IMR-90 (cell line): ENCODE data around the gene ST6GALNAC5. TPM values are rescaled to one million over a fixed set of nuclear protein-coding genes. Genes with fewer than 3 reads are reported as not detected.

Source experiments
- ATAC-seq: fragments of 200-7000 bp; cut with Tn5 transposase; 2 replicates; pipeline ENCODE4 v1.9.1; 2020; ENCODE audit warnings: low read depth, mild to moderate bottlenecking, moderate library complexity
- BruUV-seq: library from RNA; stranded (reverse); fragments of 400-500 nt; replicated peaks from 2 replicates; lab custom pipeline; 2021; lab: Mats Ljungman, UMichigan
- CTCF ChIA-PET: fragments of 300-600 bp; formaldehyde crosslinking; extraction: SDS; loops from one replicate; lab custom pipeline; 2021; ENCODE audit warnings: antibody characterized with exemption; lab: Yijun Ruan, JAX
- POLR2A ChIA-PET: fragments of 300-600 bp; sonication (Branson Sonifier 250); formaldehyde crosslinking; loops from one replicate; lab custom pipeline; 2022; ENCODE audit warnings: antibody characterized with exemption; ENCODE audit not compliant: unreplicated experiment; lab: Charles Lee
- DNase-seq: peaks from one replicate; pipeline ENCODE4 v3.0.0; 2013
- H2AFZ ChIP-seq: replicated peaks from 2 replicates; pipeline ENCODE3; 2013; ENCODE audit warnings: low read length, mild to moderate bottlenecking; ENCODE audit not compliant: poor library complexity
- H2AK5ac ChIP-seq: 2 replicates; pipeline ENCODE4 v1.6.1; 2013; ENCODE audit warnings: low read depth, low read length, inconsistent platforms
- H2AK9ac ChIP-seq: replicated peaks from 2 replicates; pipeline ENCODE3; 2013; ENCODE audit warnings: mild to moderate bottlenecking, low read depth, low read length, moderate library complexity; ENCODE audit not compliant: poor library complexity
- H2BK120ac ChIP-seq: 2 replicates; pipeline ENCODE4 v1.6.1; 2013; ENCODE audit warnings: low read depth, low read length, inconsistent platforms
- H2BK15ac ChIP-seq: 3 replicates; pipeline ENCODE4 v1.6.1; 2013; ENCODE audit warnings: low read depth, low read length, inconsistent platforms
- H2BK20ac ChIP-seq: 2 replicates; pipeline ENCODE4 v1.6.1; 2013; ENCODE audit warnings: low read depth, mild to moderate bottlenecking, inconsistent platforms, low read length, moderate library complexity
- H2BK5ac ChIP-seq: 2 replicates; pipeline ENCODE4 v1.6.1; 2013; ENCODE audit warnings: mild to moderate bottlenecking, low read depth, low read length, inconsistent platforms; ENCODE audit not compliant: poor library complexity, severe bottlenecking
- H3K14ac ChIP-seq: replicated peaks from 2 replicates; pipeline ENCODE4 v1.6.1; 2013; ENCODE audit warnings: low read depth, low read length, inconsistent platforms
- H3K18ac ChIP-seq: 2 replicates; pipeline ENCODE4 v1.6.1; 2013; ENCODE audit warnings: low read depth, low read length, control low read depth
- H3K23ac ChIP-seq: 2 replicates; pipeline ENCODE4 v1.6.1; 2013; ENCODE audit warnings: low read depth, low read length, inconsistent platforms
- H3K27ac ChIP-seq: 2 replicates; pipeline ENCODE4 v1.5.1; 2013; ENCODE audit warnings: mild to moderate bottlenecking, control low read depth, low read length; ENCODE audit not compliant: insufficient read depth
- H3K27me3 ChIP-seq: 2 replicates; pipeline ENCODE4 v1.6.1; 2013; ENCODE audit warnings: low read length; ENCODE audit not compliant: control insufficient read depth, insufficient read depth
- H3K36me3 ChIP-seq: 2 replicates; pipeline ENCODE4 v1.6.1; 2013; ENCODE audit warnings: low read length, mixed read lengths; ENCODE audit not compliant: control insufficient read depth, insufficient read depth
- H3K4ac ChIP-seq: 2 replicates; pipeline ENCODE4 v1.6.1; 2013; ENCODE audit warnings: low read depth, low read length, inconsistent platforms
- H3K4me1 ChIP-seq: 2 replicates; pipeline ENCODE4 v1.6.1; 2013; ENCODE audit warnings: low read length, mixed read lengths; ENCODE audit not compliant: control insufficient read depth, insufficient read depth
- H3K4me2 ChIP-seq: 2 replicates; pipeline ENCODE4 v1.6.1; 2013; ENCODE audit warnings: low read depth, mild to moderate bottlenecking, control low read depth, low read length, moderate library complexity
- H3K4me3 ChIP-seq: 2 replicates; pipeline ENCODE4 v1.5.1; 2013; ENCODE audit warnings: low read depth, mild to moderate bottlenecking, control low read depth, low read length, moderate library complexity; ENCODE audit not compliant: insufficient read depth
- H3K56ac ChIP-seq: 2 replicates; pipeline ENCODE4 v1.6.1; 2013; ENCODE audit warnings: low read length, inconsistent platforms; ENCODE audit not compliant: insufficient read depth; ENCODE audit errors: extremely low read depth
- H3K79me1 ChIP-seq, 2 experiments: 2 replicates each; pipeline ENCODE4 v1.6.1; 2013; ENCODE audit warnings: low read length in 2 of 2, inconsistent platforms in 1 of 2, low read depth in 1 of 2
- H3K9ac ChIP-seq: 2 replicates; pipeline ENCODE4 v1.6.1; 2013; ENCODE audit warnings: low read depth, low read length, control low read depth
- H3K9me1 ChIP-seq: 2 replicates; pipeline ENCODE4 v1.6.1; 2013; ENCODE audit warnings: low read length, inconsistent platforms; ENCODE audit not compliant: insufficient read depth
- H3K9me3 ChIP-seq: 2 replicates; pipeline ENCODE4 v1.6.1; 2013; ENCODE audit warnings: low read length; ENCODE audit not compliant: control insufficient read depth, insufficient read depth
- H4K20me1 ChIP-seq: 2 replicates; pipeline ENCODE4 v1.6.1; 2013; ENCODE audit warnings: low read length, inconsistent platforms; ENCODE audit not compliant: insufficient read depth
- H4K5ac ChIP-seq: 2 replicates; pipeline ENCODE4 v1.6.1; 2013; ENCODE audit warnings: mild to moderate bottlenecking, low read depth, low read length, control low read depth
- H4K8ac ChIP-seq, 2 experiments: 2 replicates each; pipeline ENCODE4 v1.6.1; 2013; ENCODE audit warnings: low read depth in 2 of 2, low read length in 2 of 2, control low read depth in 1 of 2, inconsistent platforms in 1 of 2
- H4K91ac ChIP-seq: 2 replicates; pipeline ENCODE4 v1.6.1; 2013; ENCODE audit warnings: low read depth, low read length, inconsistent platforms; ENCODE audit not compliant: insufficient read depth
- BHLHE40 ChIP-seq: fragments of 150-350 bp; IDR thresholded peaks from 2 replicates; pipeline ENCODE4 v1.6.1; 2016; ENCODE audit warnings: mild to moderate bottlenecking, low read depth, low read length
- CEBPB ChIP-seq: IDR thresholded peaks from 2 replicates; pipeline ENCODE4 v1.6.1; 2012; ENCODE audit warnings: low read depth, low read length, improper control_type of control experiment
- CHD1 ChIP-seq: IDR thresholded peaks from 2 replicates; pipeline ENCODE4 v1.6.1; 2012; ENCODE audit warnings: low read depth, low read length, improper control_type of control experiment
- CTCF ChIP-seq: conservative IDR thresholded peaks from 2 replicates; pipeline ENCODE4 v1.5.1; 2012; ENCODE audit warnings: mild to moderate bottlenecking, low read depth, low read length, improper control_type of control experiment
- ELK1 ChIP-seq: fragments of 150-350 bp; IDR thresholded peaks from 2 replicates; pipeline ENCODE4 v1.6.1; 2016; ENCODE audit warnings: low read depth, mild to moderate bottlenecking, low read length, moderate library complexity, borderline replicate concordance
- FOS ChIP-seq: fragments of 150-350 bp; IDR thresholded peaks from 2 replicates; pipeline ENCODE4 v1.6.1; 2016; ENCODE audit warnings: low read depth, low read length
- MAFK ChIP-seq: IDR thresholded peaks from 2 replicates; pipeline ENCODE4 v1.6.1; 2012; ENCODE audit warnings: low read depth, low read length, improper control_type of control experiment
- MAZ ChIP-seq: IDR thresholded peaks from 2 replicates; pipeline ENCODE4 v1.6.1; 2012; ENCODE audit warnings: low read depth, mild to moderate bottlenecking, low read length, improper control_type of control experiment, moderate library complexity, borderline replicate concordance
- MXI1 ChIP-seq: IDR thresholded peaks from 2 replicates; pipeline ENCODE4 v1.6.1; 2012; ENCODE audit warnings: low read depth, mild to moderate bottlenecking, low read length, moderate library complexity, borderline replicate concordance
- NFE2L2 ChIP-seq: fragments of 150-350 bp; IDR thresholded peaks from 2 replicates; pipeline ENCODE4 v1.6.1; 2016; ENCODE audit warnings: low read depth, mild to moderate bottlenecking, low read length
- POLR2A ChIP-seq: IDR thresholded peaks from 2 replicates; pipeline ENCODE4 v1.6.1; 2012; ENCODE audit warnings: mild to moderate bottlenecking, low read depth, low read length
- RAD21 ChIP-seq: IDR thresholded peaks from 2 replicates; pipeline ENCODE4 v1.6.1; 2012; ENCODE audit warnings: low read length, improper control_type of control experiment
- RCOR1 ChIP-seq: IDR thresholded peaks from 2 replicates; pipeline ENCODE4 v1.6.1; 2012; ENCODE audit warnings: mild to moderate bottlenecking, low read length, improper control_type of control experiment; ENCODE audit not compliant: insufficient replicate concordance
- RFX5 ChIP-seq: IDR thresholded peaks from 2 replicates; pipeline ENCODE4 v1.8.0; 2012; ENCODE audit warnings: low read depth, mild to moderate bottlenecking, low read length, moderate library complexity
- SMC3 ChIP-seq: fragments of 150-350 bp; IDR thresholded peaks from 2 replicates; pipeline ENCODE4 v1.6.1; 2016; ENCODE audit warnings: low read depth, mild to moderate bottlenecking, antibody characterized with exemption, low read length, moderate library complexity
- USF2 ChIP-seq: fragments of 150-350 bp; IDR thresholded peaks from 2 replicates; pipeline ENCODE4 v1.6.1; 2017; ENCODE audit warnings: mild to moderate bottlenecking, antibody characterized with exemption, low read length, low read depth
- WGBS, 2 experiments: methylation state at CpG; one replicate each; pipeline versions ENCODE4 v1.1.5 to v1.1.7; 2013; ENCODE audit warnings: missing lambda C conversion rate in 2 of 2; ENCODE audit not compliant: insufficient read length in 1 of 2; ENCODE audit errors: extremely low coverage in 2 of 2; 5-methylcytosine and 5-hydroxymethylcytosine counted together
- dilution Hi-C: fragments of 300-500 bp; cut with HindIII; formaldehyde crosslinking; loops from one replicate; pipeline ENCODE4 v1.14.3; 2018; ENCODE audit warnings: low sequenced_read_pairs; ENCODE audit not compliant: unreplicated experiment
- in situ Hi-C: fragments of 300-500 bp; cut with MboI; formaldehyde crosslinking; loops from 3 replicates; pipeline ENCODE4 v1.14.3; 2019; ENCODE audit warnings: low sequenced_read_pairs, inconsistent platforms, mixed read lengths
- intact Hi-C: fragments of 100-400 bp; cut with micrococcal nuclease; formaldehyde crosslinking; loops from 2 replicates; pipeline ENCODE4 v1.10.0; 2022
- polyA plus RNA-seq, 3 experiments: library from polyadenylated mRNA; depleted of rRNA; stranded (reverse); fragments of >200 nt; gene quantifications; 2 replicates each; pipeline ENCODE4 v1.2.3, GENCODE V29; 2012; ENCODE audit warnings: low replicate concordance in 1 of 3
- total RNA-seq: library from RNA; depleted of rRNA; stranded (reverse); fragments of >200 nt; gene quantifications from 2 replicates; pipeline ENCODE4 v1.2.3, GENCODE V29; 2012

The ST6GALNAC5 gene
- total and polyA plus RNA-seq, 2 of the 4 experiments (the other 2 are of a cell fraction) = 3.4 to 4.0 TPM

GRCh38 chr1:76843821-76844464 lies 23.3 kb upstream of the ST6GALNAC5 start:
- Histone ChIP-seq H2BK120ac (no peak overlapping the region), H3K14ac (no peak overlapping the region), H3K79me1 (no peaks in the 10 kb centered on the region), H3K27me3 (no peaks in the 10 kb centered on the region), H2BK5ac (no peak overlapping the region), H3K4me3 (no peak overlapping the region; the same call in 1 of the 2 replicates), H2AFZ (no peak overlapping the region), H3K9ac (no peak overlapping the region), H3K36me3 (no peaks in the 10 kb centered on the region), H2AK5ac (no peak overlapping the region), H3K9me1 (no peaks in the 10 kb centered on the region), H4K91ac (no peak overlapping the region), H3K27ac (no peak overlapping the region), H4K8ac (no peak overlapping the region), H2AK9ac (no peak overlapping the region), H4K20me1 (no peaks in the 10 kb centered on the region), H3K4me2 (peak overlapping the region; percentile 67; the same call in 1 of the 2 replicates), H2BK15ac (no peak overlapping the region), H3K18ac (no peak overlapping the region), H3K56ac (no peak overlapping the region), H3K9me3 (no peaks in the 10 kb centered on the region), H2BK20ac (no peak overlapping the region), H3K23ac (no peak overlapping the region), H3K4me1 (no peaks in the 10 kb centered on the region), H4K5ac (no peak overlapping the region), H3K4ac (no peak overlapping the region)
- intact Hi-C loops = no loop called here
- dilution Hi-C loops = no loop called here
- ChIA-PET POLR2A (no interaction called here), CTCF (no interaction called here)
- DNase-seq (no peak), ATAC-seq (no peak)
- in situ Hi-C loops = no loop called here
- TF ChIP-seq RAD21 (no peak), CTCF (no peak), POLR2A (no peak), FOS (no peak), MXI1 (no peak), CHD1 (no peak), MAZ (no peak), RFX5 (no peak), CEBPB (no peak), RCOR1 (no peak), ELK1 (no peak), BHLHE40 (no peak), USF2 (no peak), NFE2L2 (no peak), MAFK (no peak), SMC3 (no peak)
- BruUV-seq = no TSS peak
- whole genome bisulfite sequencing, 2 experiments = no CpG with 5 or more reads among the region's 5 CpGs
